Astrocyte (in vitro differentiated cells and primary cell): ENCODE results near the gene GHRHR. TPM values are rescaled to one million over a fixed set of nuclear protein-coding genes. Genes with fewer than 3 reads are reported as not detected.

Source experiments
- DNase-seq: peaks from one replicate; pipeline ENCODE4 v3.0.0-alpha.2; 2010; ENCODE audit warnings: low read depth
- FAIRE-seq: peaks from 2 replicates; lab custom pipeline; 2011; peaks lifted over from hg19 to GRCh38; lab: Jason Lieb, UNC
- H2AFZ ChIP-seq: 2 replicates; pipeline ENCODE4 v1.6.0; 2012; ENCODE audit warnings: low read depth, low read length, inconsistent platforms
- H3K27ac ChIP-seq: 2 replicates; pipeline ENCODE4 v1.5.1; 2011; ENCODE audit warnings: low read depth, low read length, inconsistent platforms
- H3K27me3 ChIP-seq: 2 replicates; pipeline ENCODE4 v1.6.0; 2011; ENCODE audit warnings: low read length, inconsistent platforms; ENCODE audit not compliant: insufficient read depth
- H3K36me3 ChIP-seq: 2 replicates; pipeline ENCODE4 v1.5.1; 2011; ENCODE audit warnings: low read length, inconsistent platforms; ENCODE audit not compliant: insufficient read depth
- H3K4me1 ChIP-seq: 2 replicates; pipeline ENCODE4 v1.5.1; 2011; ENCODE audit warnings: low read length, inconsistent platforms; ENCODE audit not compliant: insufficient read depth
- H3K4me2 ChIP-seq: 2 replicates; pipeline ENCODE4 v1.6.0; 2012; ENCODE audit warnings: low read length, inconsistent platforms
- H3K4me3 ChIP-seq: 2 replicates; pipeline ENCODE4 v1.5.1; 2011; ENCODE audit warnings: low read depth, mild to moderate bottlenecking, low read length, inconsistent platforms; ENCODE audit not compliant: insufficient read depth
- H3K79me2 ChIP-seq: 2 replicates; pipeline ENCODE4 v1.6.0; 2012; ENCODE audit warnings: mild to moderate bottlenecking, low read length, inconsistent platforms; ENCODE audit not compliant: insufficient read depth
- H3K9ac ChIP-seq: 2 replicates; pipeline ENCODE4 v1.6.0; 2012; ENCODE audit warnings: mild to moderate bottlenecking, low read length, inconsistent platforms
- H3K9me3 ChIP-seq: 2 replicates; pipeline ENCODE4 v1.5.1; 2012; ENCODE audit warnings: low read depth, mild to moderate bottlenecking, low read length, inconsistent platforms; ENCODE audit not compliant: insufficient read depth
- H4K20me1 ChIP-seq: 2 replicates; pipeline ENCODE4 v1.6.0; 2012; ENCODE audit warnings: low read length, inconsistent platforms; ENCODE audit not compliant: insufficient read depth
- H3K27ac Mint-ChIP-seq: one replicate; pipeline ENCODE4 v1.8.0; 2021; ENCODE audit warnings: mild to moderate bottlenecking, mixed read lengths; ENCODE audit not compliant: unreplicated experiment
- H3K27me3 Mint-ChIP-seq: one replicate; pipeline ENCODE4 v1.8.0; 2021; ENCODE audit warnings: low read depth, mixed read lengths; ENCODE audit not compliant: unreplicated experiment
- H3K36me3 Mint-ChIP-seq: one replicate; pipeline ENCODE4 v1.8.0; 2021; ENCODE audit warnings: low read depth, mixed read lengths; ENCODE audit not compliant: unreplicated experiment
- H3K4me1 Mint-ChIP-seq: one replicate; pipeline ENCODE4 v1.8.0; 2021; ENCODE audit warnings: low read depth, mixed read lengths; ENCODE audit not compliant: unreplicated experiment
- H3K4me3 Mint-ChIP-seq: one replicate; pipeline ENCODE4 v1.8.0; 2021; ENCODE audit warnings: mild to moderate bottlenecking, moderate library complexity, mixed read lengths; ENCODE audit not compliant: unreplicated experiment
- H3K9me3 Mint-ChIP-seq: one replicate; pipeline ENCODE4 v1.8.0; 2021; ENCODE audit warnings: mild to moderate bottlenecking, mixed read lengths; ENCODE audit not compliant: unreplicated experiment
- EZH2 ChIP-seq: IDR thresholded peaks from 2 replicates; pipeline ENCODE4 v1.6.1; 2012; ENCODE audit warnings: mild to moderate bottlenecking, low read length, inconsistent platforms; ENCODE audit not compliant: insufficient read depth
- total RNA-seq: library from RNA; stranded (reverse); gene quantifications from 2 replicates; pipeline ENCODE4 v1.2.1, GENCODE V29; 2021
- TF ChIP-seq, protein P1 (sequence below): IDR thresholded peaks from 2 replicates; pipeline ENCODE4 v1.5.1; 2011; ENCODE audit warnings: low read depth, mild to moderate bottlenecking, inconsistent platforms, low read length, moderate library complexity; ENCODE audit not compliant: insufficient read depth

The GHRHR gene
- total RNA-seq, 1 donor from 2014 or later = not detected

DNA sequence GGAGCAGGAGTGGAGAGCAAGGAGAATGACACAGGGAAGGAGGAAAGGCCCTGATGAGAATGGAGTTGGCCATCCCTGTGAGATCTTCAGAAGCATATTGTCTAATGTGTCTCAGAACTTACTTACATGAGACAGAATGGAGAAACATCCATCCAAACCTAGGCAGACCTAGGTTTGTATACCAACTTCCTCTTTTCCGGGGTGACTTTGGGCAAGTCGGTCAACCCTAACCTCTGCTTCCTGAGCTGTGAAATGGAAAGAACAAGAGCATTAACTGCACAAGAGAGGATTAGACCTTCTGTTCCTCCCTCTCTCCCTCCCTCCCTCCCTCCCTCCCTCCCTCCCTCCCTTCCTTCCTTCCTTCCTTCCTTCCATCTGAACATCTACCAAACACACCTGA is 4.5 kb downstream of the GHRHR start:
- no peaks in the 10 kb centered on the region for H3K9me3 ChIP-seq
- H3K4me2 ChIP-seq = no peak overlapping the region
- no peaks in the 10 kb centered on the region for H3K79me2 ChIP-seq
- peaks cover 42% of the 10 kb centered on the region for H3K27me3 ChIP-seq
- H3K27ac Mint-ChIP-seq = no peak overlapping the region
- H3K4me1 ChIP-seq = no peaks in the 10 kb centered on the region
- no peaks in the 10 kb centered on the region for H3K36me3 ChIP-seq
- no peak overlapping the region for H3K9ac ChIP-seq
- no peak for DNase-seq
- no peak for FAIRE-seq
- peaks cover 80% of the 10 kb centered on the region for H3K27me3 Mint-ChIP-seq
- H2AFZ ChIP-seq = no peak overlapping the region
- H4K20me1 ChIP-seq = no peaks in the 10 kb centered on the region
- no peak overlapping the region for H3K27ac ChIP-seq
- no peaks in the 10 kb centered on the region for H3K4me1 Mint-ChIP-seq
- H3K4me3 Mint-ChIP-seq = no peak overlapping the region
- H3K9me3 Mint-ChIP-seq = no peaks in the 10 kb centered on the region
- no peak for TF ChIP-seq EZH2
- TF ChIP-seq, protein P1, sequence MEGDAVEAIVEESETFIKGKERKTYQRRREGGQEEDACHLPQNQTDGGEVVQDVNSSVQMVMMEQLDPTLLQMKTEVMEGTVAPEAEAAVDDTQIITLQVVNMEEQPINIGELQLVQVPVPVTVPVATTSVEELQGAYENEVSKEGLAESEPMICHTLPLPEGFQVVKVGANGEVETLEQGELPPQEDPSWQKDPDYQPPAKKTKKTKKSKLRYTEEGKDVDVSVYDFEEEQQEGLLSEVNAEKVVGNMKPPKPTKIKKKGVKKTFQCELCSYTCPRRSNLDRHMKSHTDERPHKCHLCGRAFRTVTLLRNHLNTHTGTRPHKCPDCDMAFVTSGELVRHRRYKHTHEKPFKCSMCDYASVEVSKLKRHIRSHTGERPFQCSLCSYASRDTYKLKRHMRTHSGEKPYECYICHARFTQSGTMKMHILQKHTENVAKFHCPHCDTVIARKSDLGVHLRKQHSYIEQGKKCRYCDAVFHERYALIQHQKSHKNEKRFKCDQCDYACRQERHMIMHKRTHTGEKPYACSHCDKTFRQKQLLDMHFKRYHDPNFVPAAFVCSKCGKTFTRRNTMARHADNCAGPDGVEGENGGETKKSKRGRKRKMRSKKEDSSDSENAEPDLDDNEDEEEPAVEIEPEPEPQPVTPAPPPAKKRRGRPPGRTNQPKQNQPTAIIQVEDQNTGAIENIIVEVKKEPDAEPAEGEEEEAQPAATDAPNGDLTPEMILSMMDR = no peak
- H3K4me3 ChIP-seq = no peak overlapping the region
- no peaks in the 10 kb centered on the region for H3K36me3 Mint-ChIP-seq

DNA sequence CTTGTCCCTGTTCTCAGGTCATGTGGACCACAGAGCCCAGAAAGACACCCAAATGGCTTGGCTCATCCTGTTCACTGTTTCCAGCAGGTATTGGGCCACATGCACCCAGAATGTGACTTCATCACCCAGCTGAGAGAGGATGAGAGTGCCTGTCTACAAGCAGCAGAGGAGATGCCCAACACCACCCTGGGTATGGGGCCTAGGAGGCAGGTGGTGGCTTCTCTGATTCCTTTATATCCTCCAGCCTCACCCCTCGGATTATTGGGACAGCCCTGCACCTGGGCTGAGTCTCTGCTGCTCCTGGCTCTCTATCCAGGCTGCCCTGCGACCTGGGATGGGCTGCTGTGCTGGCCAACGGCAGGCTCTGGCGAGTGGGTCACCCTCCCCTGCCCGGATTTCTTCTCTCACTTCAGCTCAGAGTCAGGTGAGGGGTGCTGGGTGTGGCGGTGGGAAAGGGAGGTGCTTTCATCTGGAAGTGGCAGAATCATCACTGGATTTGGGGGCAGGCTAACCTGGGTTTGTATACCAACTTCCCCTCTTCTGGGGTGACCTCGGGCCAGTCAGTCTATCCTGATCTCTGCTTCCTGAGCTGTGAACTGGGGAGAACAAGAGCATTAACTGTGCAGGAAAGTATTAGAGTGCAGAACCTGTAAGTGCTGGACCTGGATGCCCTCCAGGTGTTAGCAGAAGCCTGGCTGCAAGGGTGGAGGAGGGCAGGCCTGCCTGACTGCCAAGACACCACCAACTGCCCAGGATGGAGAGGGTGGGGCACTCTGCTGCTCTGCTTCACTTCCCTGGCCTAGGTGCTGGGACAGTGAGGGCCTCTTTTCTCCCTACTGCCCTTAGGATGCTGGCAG is 5.2 kb downstream of the GHRHR start:
- H4K20me1 ChIP-seq = no peaks in the 10 kb centered on the region
- DNase-seq (no peak), FAIRE-seq (no peak)
- no peaks in the 10 kb centered on the region for H3K9me3 ChIP-seq
- H3K9ac ChIP-seq = no peak overlapping the region
- peaks cover 78% of the 10 kb centered on the region for H3K27me3 Mint-ChIP-seq
- H3K27ac Mint-ChIP-seq = no peak overlapping the region
- H3K79me2 ChIP-seq = no peaks in the 10 kb centered on the region
- peaks cover 44% of the 10 kb centered on the region for H3K27me3 ChIP-seq
- H3K36me3 ChIP-seq = no peaks in the 10 kb centered on the region
- H3K9me3 Mint-ChIP-seq = no peaks in the 10 kb centered on the region
- no peak overlapping the region for H2AFZ ChIP-seq
- no peaks in the 10 kb centered on the region for H3K4me1 ChIP-seq
- no peaks in the 10 kb centered on the region for H3K4me1 Mint-ChIP-seq
- H3K36me3 Mint-ChIP-seq = no peaks in the 10 kb centered on the region
- TF ChIP-seq, protein P1 = no peak
- TF ChIP-seq EZH2 = no peak
- no peak overlapping the region for H3K4me3 ChIP-seq
- no peak overlapping the region for H3K27ac ChIP-seq
- no peak overlapping the region for H3K4me3 Mint-ChIP-seq
- no peak overlapping the region for H3K4me2 ChIP-seq

DNA sequence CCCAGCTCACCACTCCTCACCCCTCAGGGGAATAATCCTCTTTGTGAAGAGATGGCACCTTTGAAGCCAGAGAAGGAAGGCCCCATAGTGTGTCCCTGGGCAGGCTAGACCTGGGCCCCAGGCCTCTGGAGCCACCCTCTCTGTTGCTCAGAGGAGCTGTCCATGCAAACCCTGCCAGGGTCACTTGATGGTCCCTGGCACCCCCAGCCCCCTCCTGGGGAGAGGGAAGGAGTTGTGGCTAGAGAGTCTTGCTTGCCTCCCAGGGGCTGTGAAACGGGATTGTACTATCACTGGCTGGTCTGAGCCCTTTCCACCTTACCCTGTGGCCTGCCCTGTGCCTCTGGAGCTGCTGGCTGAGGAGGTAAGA is 5.8 kb downstream of the GHRHR start:
- no peak overlapping the region for H3K9ac ChIP-seq
- H3K27me3 ChIP-seq = peaks cover 45% of the 10 kb centered on the region
- no peak overlapping the region for H3K4me3 ChIP-seq
- no peak overlapping the region for H2AFZ ChIP-seq
- FAIRE-seq = no peak
- H3K9me3 Mint-ChIP-seq = no peaks in the 10 kb centered on the region
- H3K4me1 ChIP-seq = no peaks in the 10 kb centered on the region
- H3K4me1 Mint-ChIP-seq = peaks cover 2% of the 10 kb centered on the region
- H3K79me2 ChIP-seq = no peaks in the 10 kb centered on the region
- H3K27me3 Mint-ChIP-seq = peaks cover 77% of the 10 kb centered on the region
- no peaks in the 10 kb centered on the region for H3K9me3 ChIP-seq
- H3K36me3 ChIP-seq = no peaks in the 10 kb centered on the region
- DNase-seq = no peak
- H3K27ac Mint-ChIP-seq = no peak overlapping the region
- TF ChIP-seq EZH2 = no peak
- TF ChIP-seq, protein P1 = no peak
- no peak overlapping the region for H3K27ac ChIP-seq
- no peak overlapping the region for H3K4me2 ChIP-seq
- H4K20me1 ChIP-seq = no peaks in the 10 kb centered on the region
- H3K4me3 Mint-ChIP-seq = no peak overlapping the region
- no peaks in the 10 kb centered on the region for H3K36me3 Mint-ChIP-seq
